NCI-H187 (cell line): ENCODE measurements around the gene GSK3A.

ENCODE experiments used
- DNase-seq, 2 experiments: peaks; one replicate each; lab custom pipeline; 2025; lab: John Stamatoyannopoulos, UW

Gene GSK3A

GRCh38 chr19:42248270-42249148 is 6.1 kb upstream of the GSK3A start:
- DNase-seq, result no peak

- DNase-seq, result no peak
Measured at GRCh38 chr19:42247640-42248199, 5.3 kb upstream of the GSK3A start.

DNA sequence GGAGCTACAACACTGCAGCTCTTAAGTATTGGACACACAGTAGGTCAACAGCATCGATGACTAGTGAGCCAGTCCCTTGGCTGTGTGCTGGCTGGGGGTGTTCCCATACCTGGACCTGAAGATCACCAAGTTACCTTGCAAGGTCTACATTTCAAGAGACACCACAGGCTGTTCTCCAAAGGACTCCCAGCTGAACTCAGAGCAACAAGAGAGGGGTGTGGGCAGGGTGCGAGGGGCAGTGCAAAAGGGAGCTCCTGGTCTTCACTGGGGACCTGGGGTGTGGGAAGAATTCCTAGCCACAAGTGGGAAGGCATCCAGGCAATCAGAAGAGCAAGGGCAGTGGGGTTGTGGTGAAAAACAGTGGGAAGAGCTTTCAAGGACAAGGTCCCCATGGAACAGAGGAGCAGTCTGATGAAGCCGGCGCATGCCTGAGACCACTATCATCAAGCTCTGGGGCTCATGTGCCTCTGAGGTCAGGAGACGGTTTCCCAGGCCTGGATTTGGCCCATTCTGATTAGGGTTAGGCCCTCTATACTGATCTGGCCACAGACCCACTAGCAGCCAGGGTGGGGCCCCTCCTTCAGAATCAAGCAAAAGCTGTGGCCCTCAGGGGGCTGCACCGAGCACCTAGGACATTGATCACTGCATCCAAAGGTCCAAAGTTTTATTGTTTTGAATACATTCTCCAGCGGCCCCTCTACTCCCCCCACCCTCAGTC is 4.7 kb upstream of the GSK3A start:
- DNase-seq, result no peak

GRCh38 chr19:42246143-42246921 is 3.9 kb upstream of the GSK3A start:
- no peak for DNase-seq

DNA sequence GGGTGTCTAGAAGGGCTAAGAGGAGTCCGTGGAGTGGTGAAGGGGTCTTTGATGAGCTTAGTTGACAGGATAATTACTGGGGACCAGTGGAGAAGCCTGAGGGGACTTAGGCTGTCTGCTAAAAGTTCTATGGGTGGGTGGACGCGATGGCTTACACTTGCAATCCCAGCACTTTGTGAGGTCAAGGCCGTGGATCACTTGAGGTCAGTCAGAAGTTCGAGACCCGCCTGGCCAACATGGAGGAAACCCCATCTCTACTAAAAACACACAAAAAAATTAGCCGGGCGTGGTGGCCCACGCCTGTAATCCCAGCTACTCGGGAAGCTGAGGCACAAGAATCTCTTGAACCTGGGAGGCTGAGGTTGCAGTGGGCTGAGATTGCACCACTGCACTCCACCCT is 2.8 kb upstream of the GSK3A start:
- DNase-seq, result no peak

GRCh38 chr19:42244347-42245220 is 2.2 kb upstream of the GSK3A start:
- peak; percentile 88 to 90 for DNase-seq

DNA sequence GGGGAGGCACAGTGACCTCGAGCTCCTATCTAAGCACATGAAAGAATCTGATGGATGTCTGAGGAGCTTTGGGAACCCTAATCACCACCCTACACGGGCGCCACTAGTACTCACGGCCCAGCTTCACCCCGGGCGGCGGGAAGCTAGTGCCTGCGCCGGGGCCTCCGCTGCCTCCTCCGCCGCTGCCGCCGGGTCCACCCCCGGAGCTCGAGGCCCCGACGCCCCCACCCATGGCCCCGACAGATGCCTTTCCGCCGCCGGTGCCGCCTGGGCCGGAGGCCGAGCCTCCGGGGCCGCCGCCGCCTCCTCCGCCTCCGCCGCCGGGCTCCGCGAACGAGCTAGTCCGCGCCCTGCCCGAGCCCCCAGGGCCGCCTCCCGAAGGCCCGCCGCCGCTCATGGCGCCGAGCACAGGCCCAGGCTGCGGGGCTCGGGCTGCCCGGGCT is 312 bp downstream of the GSK3A start:
- no peak for DNase-seq

- no peak for DNase-seq
Measured at GRCh38 chr19:42241279-42241678, 1.1 kb downstream of the GSK3A start.

DNA sequence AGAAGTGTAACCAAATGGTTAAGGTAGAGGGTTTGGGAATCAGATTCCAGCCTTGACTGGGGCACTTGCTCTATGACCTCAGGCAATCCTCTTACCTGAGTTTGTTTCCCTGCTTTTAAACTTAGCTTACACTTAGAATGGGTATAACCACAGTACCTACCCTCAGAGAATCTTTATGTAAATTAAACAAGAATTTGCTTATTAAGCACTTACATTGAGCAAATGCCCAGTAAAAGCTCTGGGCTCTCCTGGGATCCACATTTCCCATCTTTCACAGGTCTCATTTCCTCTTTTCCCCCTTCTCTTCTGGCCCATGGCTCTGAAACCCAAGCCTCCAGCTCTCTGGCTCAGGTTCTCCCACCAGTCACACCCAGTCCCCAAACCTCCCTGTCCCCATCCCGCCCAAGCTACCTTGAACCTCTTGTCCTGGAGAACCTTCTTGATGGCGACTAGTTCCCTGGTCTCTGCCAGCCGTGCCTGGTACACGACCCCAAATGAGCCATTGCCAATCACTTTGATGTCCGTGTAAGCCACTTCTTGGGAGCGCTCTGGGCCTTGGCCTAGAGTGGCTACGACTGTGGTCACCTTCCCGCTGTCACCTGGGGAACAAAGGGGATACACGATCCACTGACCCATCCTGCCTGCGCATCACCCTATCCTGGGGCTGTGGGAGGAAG is 2.7 kb downstream of the GSK3A start:
- no peak for DNase-seq

DNA sequence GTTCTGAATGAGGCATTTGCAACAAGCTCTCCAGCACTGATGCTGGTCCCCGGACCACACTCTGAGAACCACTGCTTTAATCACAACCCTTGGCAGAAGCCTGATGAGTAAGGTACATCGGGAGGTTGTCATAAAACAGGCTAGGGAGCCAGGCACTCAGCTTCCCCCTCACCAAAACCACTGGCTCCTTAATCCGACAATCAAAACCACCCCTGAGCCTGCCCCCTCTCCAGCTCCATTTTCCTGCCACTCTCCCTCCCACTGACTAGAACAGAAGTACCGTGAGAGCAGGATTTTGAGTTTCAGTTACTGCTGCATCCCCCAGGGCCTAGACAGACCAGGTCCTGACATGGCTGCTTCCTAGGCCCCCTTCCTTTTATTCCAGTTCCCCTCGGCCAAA is 7.2 kb downstream of the GSK3A start:
- no peak for DNase-seq

DNA sequence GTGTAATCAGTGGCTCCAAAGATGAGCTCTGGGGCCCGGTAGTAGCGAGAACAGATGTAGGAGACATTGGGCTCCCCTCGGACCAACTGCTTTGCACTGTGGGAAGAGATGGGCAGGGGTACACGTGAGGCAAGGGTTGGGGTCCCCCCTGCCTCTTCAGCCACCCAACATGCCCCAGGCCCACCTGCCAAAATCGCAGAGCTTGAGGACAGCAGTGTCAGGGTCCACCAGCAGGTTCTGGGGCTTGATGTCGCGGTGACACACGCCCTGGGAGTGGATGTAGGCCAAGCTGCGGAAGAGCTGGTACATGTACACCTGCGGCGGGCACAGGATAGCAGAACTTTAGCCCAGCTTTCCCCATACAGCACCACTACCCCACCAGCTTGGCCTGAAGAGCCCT is 8.0 kb downstream of the GSK3A start:
- no peak for DNase-seq

DNA sequence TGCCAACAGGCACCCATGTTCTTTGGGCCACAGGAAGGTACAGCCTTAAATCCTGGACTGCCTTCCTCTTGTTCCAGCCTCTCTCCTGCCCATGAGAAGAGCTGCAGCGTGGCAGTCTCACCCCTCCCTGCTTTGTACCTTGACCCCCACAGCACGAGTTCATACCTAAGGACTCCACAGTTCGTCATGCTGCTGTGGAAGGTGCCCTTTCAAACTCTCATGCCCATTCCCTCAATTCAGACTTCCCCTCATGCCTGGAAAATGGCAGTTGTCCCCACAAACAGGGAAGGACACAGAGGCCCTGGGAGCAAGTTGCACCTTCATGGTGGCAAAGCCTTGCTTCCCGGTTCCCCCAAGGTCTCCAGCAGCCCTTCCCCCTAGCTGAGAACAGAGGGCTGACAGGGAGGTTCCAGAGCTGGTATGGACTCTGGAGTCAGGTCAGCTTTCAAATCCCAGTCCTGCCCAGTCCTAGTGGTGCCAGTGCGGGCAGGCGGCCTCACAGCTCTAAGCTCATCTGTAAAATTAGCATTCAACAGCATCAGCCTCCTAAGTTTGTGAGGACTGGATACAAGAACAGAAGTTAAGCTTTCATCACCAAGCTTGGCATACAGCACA is 8.6 kb downstream of the GSK3A start:
- DNase-seq, result no peak

GRCh38 chr19:42233106-42233505 is 9.3 kb downstream of the GSK3A start:
- DNase-seq, result no peak

DNA sequence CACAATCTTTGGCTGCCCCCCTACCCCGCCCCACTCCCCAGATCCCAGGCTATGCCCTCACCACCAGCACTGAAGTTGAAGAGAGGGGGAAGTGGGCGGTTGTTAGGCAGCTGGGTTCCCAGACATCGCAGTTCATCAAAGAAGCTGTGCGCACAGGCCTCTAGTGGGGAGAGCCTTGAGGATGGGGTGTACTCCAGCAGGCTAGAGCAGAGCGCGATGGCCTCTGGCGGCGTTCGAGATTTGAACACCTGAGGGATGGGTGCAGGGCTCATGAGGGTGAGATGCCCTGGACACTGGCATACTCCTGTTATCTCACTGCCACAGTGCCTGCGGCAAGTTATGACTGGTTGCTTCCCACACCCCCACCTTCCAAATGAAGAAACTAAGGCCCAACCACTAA is 10.0 kb downstream of the GSK3A start:
- no peak for DNase-seq

GRCh38 chr19:42230571-42230970 is 11.8 kb downstream of the GSK3A start:
- DNase-seq, result no peak

- DNase-seq, result no peak
Measured at GRCh38 chr19:42229855-42230351, 12.5 kb downstream of the GSK3A start.

GRCh38 chr19:42229301-42229854 is 13.0 kb downstream of the GSK3A start:
- DNase-seq, result no peak

DNA sequence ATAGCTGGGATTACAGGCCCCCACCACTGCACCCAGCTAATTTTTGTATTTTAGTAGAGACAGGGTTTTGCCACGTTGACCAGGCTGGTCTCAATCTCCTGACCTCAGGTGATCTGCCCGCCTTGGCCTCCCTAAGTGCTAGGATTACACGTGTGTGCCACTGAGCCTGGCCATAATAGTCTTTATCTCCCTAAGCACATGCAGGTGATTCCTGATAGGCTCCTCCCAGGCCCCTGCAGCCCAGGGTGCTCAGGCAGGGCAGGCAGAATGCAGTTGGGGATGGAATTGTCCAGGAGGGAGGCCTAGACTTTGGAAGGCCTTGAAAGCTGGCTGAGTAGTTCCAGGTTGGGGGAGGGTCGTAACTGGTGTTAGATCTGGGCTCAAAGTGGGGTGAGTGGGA is 13.8 kb downstream of the GSK3A start:
- no peak for DNase-seq

DNA sequence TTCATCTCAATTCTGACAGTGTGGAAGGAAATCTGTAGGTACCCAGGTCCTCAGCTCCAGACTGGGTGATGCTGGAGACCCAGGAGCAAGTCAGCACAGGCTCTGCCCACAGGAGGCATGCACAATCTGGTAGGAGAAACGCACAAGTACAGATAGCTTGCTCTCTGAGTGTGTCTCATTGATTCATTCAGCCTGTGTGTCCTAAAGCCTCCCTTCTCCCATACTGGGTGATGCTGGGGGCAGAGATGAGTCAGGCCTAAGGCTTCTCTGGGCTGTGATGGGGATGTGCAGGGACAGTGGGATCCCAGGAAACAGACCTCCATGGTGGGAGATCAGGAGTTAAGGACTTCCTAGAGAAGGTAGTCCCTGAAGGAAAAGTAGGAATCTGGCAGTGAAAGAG is 15.5 kb downstream of the GSK3A start:
- no peak for DNase-seq
